GM18861 (cell line): ENCODE data around the gene ACOT8.
"Not testable (repeated sequence)": the region's sequence is repeated elsewhere in the genome, so short reads cannot be mapped to it uniquely, and the experiment has no call there.

ENCODE experiments used
- ATAC-seq: cut with Tn5 transposase; IDR thresholded peaks from one replicate; pipeline ENCODE4 v1.9.1; 2021; ENCODE audit not compliant: unreplicated experiment

The ACOT8 gene

DNA sequence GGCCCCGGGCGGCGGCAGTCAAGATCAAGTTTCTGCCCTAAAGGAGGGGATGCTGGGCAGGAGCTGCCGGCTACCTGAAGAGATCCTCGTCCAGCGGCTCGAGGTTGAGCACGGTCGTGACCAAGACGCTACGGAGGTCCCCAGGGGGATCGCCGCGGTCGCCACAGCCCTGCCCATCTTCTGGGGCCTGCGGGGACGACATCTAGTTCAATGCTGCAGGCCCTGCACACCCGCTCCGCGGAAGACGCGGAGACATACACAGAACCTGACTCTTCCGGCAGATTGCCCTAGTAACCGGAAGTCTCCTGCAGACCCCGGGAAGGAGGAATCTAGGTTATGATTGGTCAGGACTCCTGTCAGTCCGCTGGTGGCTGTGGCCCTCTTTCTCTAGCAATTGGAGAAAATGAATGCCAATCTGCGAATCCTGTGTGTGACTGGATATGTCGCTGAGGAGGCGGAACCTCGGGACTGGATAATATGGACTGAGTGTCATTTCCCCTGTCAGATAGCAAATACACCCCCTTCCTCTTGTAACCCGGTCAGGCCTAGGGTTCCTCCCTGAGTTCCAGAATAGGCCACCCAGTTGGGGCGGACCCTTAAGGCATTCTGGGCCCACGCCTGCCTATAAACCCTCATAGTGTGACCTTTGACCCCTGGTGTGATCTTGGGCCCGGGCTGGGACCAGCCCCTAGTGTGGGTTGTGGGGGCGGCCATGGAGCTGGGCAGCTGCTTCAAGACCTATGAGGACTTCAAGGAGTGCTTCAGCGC is at the start of gene ACOT8, which contains the start of gene ZSWIM3:
Gene ACOT8 (minus strand): TSS at position 279 of the 768 bp plus-strand sequence. CDS start 77 bp downstream, at position 202.
Gene ZSWIM3 (plus strand): TSS at position 501 of the 768 bp plus-strand sequence. CDS start 212 bp downstream, at position 713.
- ATAC-seq, result peak; percentile 95

- ATAC-seq, result no peak
These were observed 48.4 kb upstream of the ACOT8 start for GRCh38 chr20:45905505-45906079.

- ATAC-seq, result no peak
These were observed 47.7 kb upstream of the ACOT8 start for GRCh38 chr20:45904583-45905504.

GRCh38 chr20:45902199-45902701 is 45.1 kb upstream of the ACOT8 start:
- no peak for ATAC-seq

DNA sequence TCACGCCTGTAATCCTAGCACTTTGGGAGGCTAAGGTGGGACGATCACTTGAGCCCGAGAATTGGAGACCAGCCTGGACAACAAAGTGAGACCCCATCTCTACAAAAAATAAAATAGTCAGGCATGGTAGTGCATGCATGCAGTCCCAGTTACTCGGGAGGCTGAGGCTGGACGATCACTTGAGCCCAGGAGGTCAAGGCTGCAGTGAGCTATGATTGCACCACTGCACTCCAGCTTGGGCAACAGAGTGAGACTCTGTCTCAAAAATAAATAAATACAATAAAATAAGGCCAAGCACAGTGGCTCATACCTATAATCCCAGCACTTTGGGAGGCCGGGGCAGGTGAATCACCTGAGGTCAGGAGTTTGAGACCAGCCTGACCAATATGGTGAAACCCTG is 44.1 kb upstream of the ACOT8 start:
- ATAC-seq, result not testable (repeated sequence)

DNA sequence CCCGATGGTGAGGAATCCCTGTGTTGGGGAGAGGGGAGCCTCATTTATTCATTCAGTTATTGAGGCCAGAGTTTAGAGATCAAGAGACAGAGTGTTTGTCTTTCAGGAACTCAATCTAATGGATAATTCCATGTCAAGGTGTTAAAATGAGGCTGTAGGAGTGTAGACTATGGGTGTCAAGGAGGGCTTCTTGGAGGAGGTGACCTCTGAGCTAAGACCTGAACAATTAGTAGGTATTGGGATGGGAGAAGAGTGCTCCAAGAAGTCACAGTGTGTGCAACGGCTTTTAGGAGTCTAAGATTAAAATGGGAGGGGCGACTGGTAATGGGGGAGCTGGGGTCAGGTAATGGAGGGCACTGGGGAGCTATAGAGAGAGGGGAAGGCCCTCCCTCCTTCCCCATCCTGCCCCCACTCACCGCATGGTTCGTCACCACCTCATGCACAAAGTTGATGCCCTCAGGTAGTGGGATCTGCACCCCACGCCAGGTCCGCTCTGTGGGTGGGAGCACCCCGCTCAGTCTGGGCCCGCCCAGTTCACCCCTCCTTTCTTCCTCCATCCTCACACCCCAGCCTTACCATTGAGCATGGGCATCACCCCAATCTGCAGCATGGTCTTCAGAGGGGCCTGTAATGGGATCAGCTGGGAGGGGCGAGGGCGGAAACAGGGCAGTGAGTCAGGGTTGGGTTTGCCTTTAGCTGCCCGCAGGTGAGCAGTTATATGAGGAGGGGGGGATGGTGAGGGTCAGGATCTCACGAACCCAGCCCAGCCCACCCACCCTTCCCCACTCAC is 42.0 kb upstream of the ACOT8 start:
- ATAC-seq, result no peak

GRCh38 chr20:45898285-45898684 is 41.1 kb upstream of the ACOT8 start:
- ATAC-seq, result no peak

- ATAC-seq, result no peak
These were observed 40.5 kb upstream of the ACOT8 start for GRCh38 chr20:45897692-45898091.

DNA sequence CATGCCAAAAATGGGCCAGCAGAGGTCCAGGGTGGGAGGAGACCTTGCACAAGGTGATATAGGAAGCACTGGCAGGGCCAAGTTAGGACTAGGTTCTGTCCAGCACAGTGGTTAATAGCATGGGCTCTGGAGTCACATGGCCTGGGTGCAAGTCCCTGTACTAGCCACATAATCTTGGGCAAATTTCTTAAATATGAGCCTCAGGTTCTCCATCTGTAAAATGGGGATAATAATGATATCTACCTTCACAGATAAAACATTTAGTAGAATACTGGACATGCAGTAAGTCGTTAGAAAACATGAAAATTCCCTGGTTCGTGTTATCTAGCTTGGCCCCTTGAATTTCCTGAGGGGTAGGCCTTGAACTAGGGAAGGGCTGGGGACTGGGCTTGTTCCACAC is 40.1 kb upstream of the ACOT8 start:
- no peak for ATAC-seq

DNA sequence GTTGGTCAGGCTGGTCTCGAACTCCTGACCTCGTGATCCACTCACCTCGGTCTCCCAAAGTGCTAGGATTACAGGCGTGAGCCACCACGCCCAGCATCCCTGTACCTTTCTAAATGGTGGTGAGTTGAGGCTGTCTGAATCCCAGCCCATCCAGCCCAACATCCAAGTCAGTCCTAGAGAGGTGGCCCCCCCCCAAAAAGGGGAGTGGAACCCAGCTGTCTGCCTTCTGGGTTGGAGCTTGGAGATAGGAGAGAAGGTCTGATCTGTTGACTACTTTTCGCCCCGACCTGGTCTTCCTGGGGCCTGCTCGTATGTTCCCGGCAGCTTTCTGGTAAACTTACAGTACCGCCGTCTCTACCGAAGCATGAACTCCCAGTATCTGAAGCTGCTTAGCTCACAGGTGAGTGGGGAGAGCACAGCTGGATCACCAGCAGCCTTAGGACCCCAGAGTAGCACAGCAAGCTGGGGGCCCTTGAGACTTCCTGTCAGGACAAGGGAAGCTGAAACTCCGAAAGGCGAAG is 39.5 kb upstream of the ACOT8 start:
- ATAC-seq, result no peak

DNA sequence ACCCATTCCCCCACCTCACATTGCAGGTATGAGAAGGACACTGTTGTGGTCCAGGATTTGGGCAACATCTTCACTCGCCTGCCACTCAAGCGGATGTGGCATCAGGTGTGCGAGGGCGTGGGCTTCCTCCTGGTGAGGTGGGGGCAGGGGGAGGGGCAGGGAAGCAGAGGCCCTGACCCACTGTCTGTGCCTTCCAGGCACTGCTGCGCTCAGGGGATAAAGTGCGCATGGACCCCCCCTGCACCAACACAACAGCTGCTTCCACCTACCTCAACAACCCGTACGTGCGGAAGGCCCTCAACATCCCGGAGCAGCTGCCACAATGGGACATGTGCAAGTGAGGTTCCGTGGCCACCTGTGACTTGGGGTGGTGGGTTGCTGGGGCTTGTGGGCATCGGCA is 37.6 kb upstream of the ACOT8 start:
- no peak for ATAC-seq

DNA sequence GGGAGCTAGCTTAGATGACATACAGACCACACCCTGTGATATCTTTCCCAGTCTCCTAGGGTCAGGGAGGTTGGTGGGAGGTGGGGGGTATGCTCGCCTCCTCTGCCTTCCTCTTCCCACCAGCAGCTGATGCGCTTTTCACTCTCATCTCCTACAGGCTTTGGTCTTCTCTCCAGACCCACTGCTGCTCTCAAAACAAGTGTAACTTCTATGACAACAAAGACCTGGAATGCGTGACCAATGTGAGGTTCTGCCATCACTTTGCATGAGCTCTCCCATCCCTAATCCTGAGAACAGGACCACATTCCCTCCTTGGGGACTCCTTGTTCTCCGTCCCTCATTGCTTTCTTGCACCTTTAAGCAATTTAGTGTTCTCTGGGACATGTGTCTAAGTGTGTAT is 36.6 kb upstream of the ACOT8 start:
- ATAC-seq, result no peak

DNA sequence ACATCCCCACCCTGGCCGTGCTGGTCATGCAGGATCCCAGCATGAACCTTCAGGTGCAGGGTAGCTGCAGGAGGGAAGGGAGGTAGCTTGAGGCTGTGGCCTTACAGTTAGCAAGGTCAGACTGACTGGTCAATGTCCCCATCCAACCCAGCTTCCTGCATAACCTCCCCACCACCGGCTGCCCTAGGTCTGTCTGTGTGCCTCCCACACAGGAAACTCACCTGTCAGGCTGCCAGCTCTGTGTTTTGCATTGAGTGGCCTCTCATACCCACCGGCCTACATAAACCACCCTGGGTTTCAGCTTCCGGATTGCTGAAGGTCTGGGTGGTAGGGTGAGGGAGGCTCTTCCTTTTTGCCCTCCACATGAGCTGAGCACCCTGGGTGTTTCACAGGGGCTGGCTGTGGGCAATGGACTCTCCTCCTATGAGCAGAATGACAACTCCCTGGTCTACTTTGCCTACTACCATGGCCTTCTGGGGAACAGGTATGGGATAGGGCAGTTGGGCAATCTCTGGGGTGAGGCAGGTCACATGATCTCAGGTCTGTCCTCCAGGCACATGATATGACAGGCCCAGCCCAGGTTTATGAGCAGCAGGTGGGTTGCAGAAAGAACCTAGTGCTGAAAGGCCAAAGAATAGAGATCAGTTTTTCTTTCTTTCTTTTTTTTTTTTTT is 35.8 kb upstream of the ACOT8 start:
- no peak for ATAC-seq

DNA sequence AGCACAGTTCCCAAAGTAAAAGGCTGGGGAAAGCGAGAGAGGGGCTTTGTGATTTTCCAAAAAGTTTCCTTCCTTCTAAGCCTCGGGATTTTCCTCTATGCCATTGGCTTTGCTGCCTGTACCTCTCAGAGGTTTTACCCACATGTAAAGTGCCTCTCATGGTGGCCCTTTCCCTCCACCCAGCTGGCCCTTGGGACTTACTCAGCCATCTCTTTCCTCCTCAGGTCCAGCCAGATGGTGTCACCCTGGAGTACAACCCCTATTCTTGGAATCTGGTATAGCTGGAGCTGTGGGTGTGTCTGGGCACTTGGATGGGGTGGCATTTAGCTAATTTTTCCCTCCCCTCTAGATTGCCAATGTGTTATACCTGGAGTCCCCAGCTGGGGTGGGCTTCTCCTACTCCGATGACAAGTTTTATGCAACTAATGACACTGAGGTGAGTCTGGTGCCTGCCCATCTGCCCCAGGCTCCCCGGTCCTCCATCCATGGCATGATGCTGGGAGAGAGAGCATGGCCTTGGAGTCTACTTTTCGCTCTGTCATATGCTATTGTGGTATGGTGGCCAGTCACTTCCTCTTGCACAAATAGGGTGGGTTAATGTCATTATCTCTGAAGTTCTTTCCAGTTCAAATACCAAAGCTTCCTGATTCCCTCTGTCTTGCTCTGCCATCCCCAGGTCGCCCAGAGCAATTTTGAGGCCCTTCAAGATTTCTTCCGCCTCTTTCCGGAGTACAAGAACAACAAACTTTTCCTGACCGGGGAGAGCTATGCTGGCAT is 35.0 kb upstream of the ACOT8 start:
- no peak for ATAC-seq

DNA sequence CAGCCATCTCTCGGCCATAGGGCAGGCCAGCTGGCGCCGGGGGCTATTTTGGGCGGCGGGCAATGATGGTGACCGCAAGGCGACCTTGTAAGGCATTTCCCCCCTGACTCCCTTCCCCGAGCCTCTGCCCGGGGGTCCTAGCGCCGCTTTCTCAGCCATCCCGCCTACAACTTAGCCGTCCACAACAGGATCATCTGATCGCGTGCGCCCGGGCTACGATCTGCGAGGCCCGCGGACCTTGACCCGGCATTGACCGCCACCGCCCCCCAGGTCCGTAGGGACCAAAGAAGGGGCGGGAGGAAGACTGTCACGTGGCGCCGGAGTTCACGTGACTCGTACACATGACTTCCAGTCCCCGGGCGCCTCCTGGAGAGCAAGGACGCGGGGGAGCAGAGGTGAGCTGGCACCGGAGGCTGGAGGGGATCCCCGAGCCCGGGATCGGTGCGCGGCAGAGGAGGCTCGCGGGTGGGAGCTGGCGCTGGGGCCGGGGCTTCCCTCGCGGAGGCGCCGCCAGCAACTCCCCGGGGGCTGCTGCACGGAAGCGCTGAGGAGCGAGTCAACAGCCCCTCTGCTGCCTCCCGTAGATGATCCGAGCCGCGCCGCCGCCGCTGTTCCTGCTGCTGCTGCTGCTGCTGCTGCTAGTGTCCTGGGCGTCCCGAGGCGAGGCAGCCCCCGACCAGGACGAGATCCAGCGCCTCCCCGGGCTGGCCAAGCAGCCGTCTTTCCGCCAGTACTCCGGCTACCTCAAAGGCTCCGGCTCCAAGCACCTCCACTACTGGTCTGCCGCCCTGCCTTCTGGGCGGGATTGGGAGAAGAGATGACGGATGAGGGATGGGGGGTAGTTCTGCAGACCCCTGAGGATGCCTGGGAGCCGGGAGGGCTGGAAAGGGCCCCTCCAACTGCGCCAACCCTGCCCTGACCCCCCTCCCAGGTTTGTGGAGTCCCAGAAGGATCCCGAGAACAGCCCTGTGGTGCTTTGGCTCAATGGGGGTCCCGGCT is 34.1 kb upstream of the ACOT8 start, which contains the start of the genes CTSA and NEURL2:
Gene CTSA (plus strand): TSS at position 351 of the 999 bp plus-strand sequence. CDS start 234 bp downstream, at position 585.
Gene NEURL2 (minus strand): TSS at position 224 of the 999 bp plus-strand sequence. CDS start 217 bp downstream, at position 7.
- peak; percentile 55 for ATAC-seq

- no peak for ATAC-seq
These were observed 33.1 kb upstream of the ACOT8 start for GRCh38 chr20:45890077-45890984.
